Endometrial microvascular endothelial cells (primary cell): Measurements from ENCODE around the gene OR2AE1. TPM values are rescaled to one million over a fixed set of nuclear protein-coding genes. Genes with fewer than 3 reads are reported as not detected.

Experiments
- in situ Hi-C: cut with HindIII; loops from 2 replicates; pipeline ENCODE4 v1.10.0; 2017; ENCODE audit warnings: low sequenced_read_pairs, low pct_unique_long_range_greater_than_20kb; ENCODE audit errors: inconsistent ontology term
- total RNA-seq: library from RNA; depleted of rRNA; stranded (reverse); fragments of >200 nt; gene quantifications from one replicate; pipeline ENCODE4 v1.2.3, GENCODE V29; 2015; ENCODE audit errors: inconsistent ontology term

OR2AE1 gene
- total RNA-seq, 1 donor from 2014 or later: not detected

- in situ Hi-C loops: no loop called here
These were observed 49.6 kb downstream of the OR2AE1 start for GRCh38 chr7:99827040-99827778.

Other genes starting within 250 kb of the OR2AE1 start
- gene CYP3A5, start 197.0 kb downstream of the OR2AE1 start, total RNA-seq: not detected
- not detected for gene CYP3A7, start 141.8 kb downstream of the OR2AE1 start, total RNA-seq
- gene CYP3A4, start 92.8 kb downstream of the OR2AE1 start, total RNA-seq: not detected
- gene CYP3A43, start 49.0 kb downstream of the OR2AE1 start, total RNA-seq: not detected
- 25.3 TPM for gene TRIM4, start 42.5 kb upstream of the OR2AE1 start, total RNA-seq
- gene GJC3, start 52.6 kb upstream of the OR2AE1 start, total RNA-seq: 2.0 TPM
- gene AZGP1, start 99.0 kb upstream of the OR2AE1 start, total RNA-seq: not detected
- gene ZKSCAN1, start 138.6 kb upstream of the OR2AE1 start, total RNA-seq: 13.8 TPM
- gene ZSCAN21, start 172.7 kb upstream of the OR2AE1 start, total RNA-seq: 6.0 TPM
- 14.9 TPM for gene ZNF3, start 204.7 kb upstream of the OR2AE1 start, total RNA-seq
- gene COPS6, start 211.9 kb upstream of the OR2AE1 start, total RNA-seq: 158 TPM
- 168 TPM for gene MCM7, start 224.4 kb upstream of the OR2AE1 start, total RNA-seq
- 54.1 TPM for gene AP4M1, start 224.6 kb upstream of the OR2AE1 start, total RNA-seq
- gene TAF6, start 242.3 kb upstream of the OR2AE1 start, total RNA-seq: 101 TPM
- 28.3 TPM for gene CNPY4, start 242.6 kb upstream of the OR2AE1 start, total RNA-seq
- 5.1 TPM for gene MBLAC1, start 249.9 kb upstream of the OR2AE1 start, total RNA-seq